ENCODE results near the gene NWD2. TPM values are rescaled to one million over a fixed set of nuclear protein-coding genes. Genes with fewer than 3 reads are reported as not detected.

Gene NWD2
- total RNA-seq, 1 experiment from 2014 or later = not detected

DNA sequence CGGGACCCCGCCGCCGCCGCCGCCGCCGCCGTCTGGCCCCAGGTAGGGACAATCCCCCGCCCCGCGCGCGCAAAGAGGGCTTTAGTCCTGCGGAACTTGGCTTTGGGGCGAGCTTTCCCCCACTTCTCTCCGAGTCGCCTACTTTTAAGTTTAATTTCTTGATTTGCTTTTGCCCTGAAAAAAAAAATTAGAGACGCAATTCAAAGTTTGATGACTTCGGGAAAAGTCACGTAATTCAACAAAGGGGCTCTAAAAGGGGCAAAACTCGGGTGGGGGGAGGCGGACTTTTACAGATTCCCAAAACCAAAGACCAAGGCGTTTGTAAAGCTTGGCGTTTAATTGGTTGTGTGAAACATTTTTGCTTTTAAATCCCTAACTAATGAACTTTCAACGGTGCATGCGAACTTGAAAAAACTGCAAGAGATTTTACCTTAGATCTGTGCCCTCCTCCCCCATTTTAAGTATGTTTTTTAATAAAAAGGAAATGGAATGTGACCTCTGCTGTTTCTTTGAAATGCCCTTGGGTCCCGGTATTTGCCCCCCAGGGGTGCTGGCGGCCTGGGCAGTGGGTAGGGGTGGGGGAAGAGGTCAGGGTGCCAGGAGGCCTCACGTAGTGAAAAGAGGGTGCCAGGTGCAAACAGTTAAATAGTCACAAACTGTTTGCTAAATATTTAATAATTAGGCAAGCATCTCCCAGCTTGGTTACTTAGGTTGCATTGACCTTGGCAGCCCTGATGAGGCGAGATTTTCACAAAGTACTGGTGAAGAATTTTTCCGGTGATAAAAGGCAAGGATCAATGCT lies 209.7 kb downstream of the NWD2 start:
- Histone ChIP-seq H3K79me2 (ENCODE audit: low read depth) (no peaks in the 10 kb centered on the region), H3K4me2 (peak overlapping the region; percentile 89), H3K9me3 (ENCODE audit: insufficient read depth, low read depth) (no peaks in the 10 kb centered on the region), H3K27me3 (ENCODE audit: insufficient read depth, low read depth) (no peaks in the 10 kb centered on the region), H4K20me1 (ENCODE audit: insufficient read depth) (no peaks in the 10 kb centered on the region), H3K4me3 (peak overlapping the region; percentile 83), H3K4me1 (replicated peaks; ENCODE audit: insufficient read depth) (peaks cover 12% of the 10 kb centered on the region), H3K9me2 (ENCODE audit: insufficient read depth) (no peaks in the 10 kb centered on the region), H3K36me3 (ENCODE audit: low read depth) (no peaks in the 10 kb centered on the region), H3K27ac (no peak overlapping the region), H2AFZ (peak overlapping the region; percentile 96), H3F3A (ENCODE audit: insufficient read depth, low read depth) (no peaks in the 10 kb centered on the region)
- ChIA-PET CTCF (interaction anchor here (0.6 to 2.1 kb wide), 9 partner anchors 13 to 1282 kb away, joined by 3 to 15 read pairs (median 8); no protein-coding TSS in a partner anchor), POLR2A (ENCODE audit: unreplicated experiment) (interaction anchor here (0.6 to 0.7 kb wide), 3 partner anchors 17 to 704 kb away, joined by 3 to 9 read pairs (median 5); no protein-coding TSS in a partner anchor)
- intact Hi-C loops (cut with micrococcal nuclease; ENCODE audit: unreplicated experiment) = loop anchor here (1.0 to 10.0 kb wide), 7 partner anchors 74 to 583 kb away; no protein-coding TSS in a partner anchor
- BruUV-seq (replicated peaks) = TSS peak; percentile 32
- TF ChIP-seq EZH2 (IDR thresholded peaks at IDR 0.05; ENCODE audit: low read depth) = no peak
- TF ChIP-seq, protein P1, sequence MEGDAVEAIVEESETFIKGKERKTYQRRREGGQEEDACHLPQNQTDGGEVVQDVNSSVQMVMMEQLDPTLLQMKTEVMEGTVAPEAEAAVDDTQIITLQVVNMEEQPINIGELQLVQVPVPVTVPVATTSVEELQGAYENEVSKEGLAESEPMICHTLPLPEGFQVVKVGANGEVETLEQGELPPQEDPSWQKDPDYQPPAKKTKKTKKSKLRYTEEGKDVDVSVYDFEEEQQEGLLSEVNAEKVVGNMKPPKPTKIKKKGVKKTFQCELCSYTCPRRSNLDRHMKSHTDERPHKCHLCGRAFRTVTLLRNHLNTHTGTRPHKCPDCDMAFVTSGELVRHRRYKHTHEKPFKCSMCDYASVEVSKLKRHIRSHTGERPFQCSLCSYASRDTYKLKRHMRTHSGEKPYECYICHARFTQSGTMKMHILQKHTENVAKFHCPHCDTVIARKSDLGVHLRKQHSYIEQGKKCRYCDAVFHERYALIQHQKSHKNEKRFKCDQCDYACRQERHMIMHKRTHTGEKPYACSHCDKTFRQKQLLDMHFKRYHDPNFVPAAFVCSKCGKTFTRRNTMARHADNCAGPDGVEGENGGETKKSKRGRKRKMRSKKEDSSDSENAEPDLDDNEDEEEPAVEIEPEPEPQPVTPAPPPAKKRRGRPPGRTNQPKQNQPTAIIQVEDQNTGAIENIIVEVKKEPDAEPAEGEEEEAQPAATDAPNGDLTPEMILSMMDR (conservative IDR thresholded peaks at IDR 0.05) = no peak
- DNase-seq = no peak

DNA sequence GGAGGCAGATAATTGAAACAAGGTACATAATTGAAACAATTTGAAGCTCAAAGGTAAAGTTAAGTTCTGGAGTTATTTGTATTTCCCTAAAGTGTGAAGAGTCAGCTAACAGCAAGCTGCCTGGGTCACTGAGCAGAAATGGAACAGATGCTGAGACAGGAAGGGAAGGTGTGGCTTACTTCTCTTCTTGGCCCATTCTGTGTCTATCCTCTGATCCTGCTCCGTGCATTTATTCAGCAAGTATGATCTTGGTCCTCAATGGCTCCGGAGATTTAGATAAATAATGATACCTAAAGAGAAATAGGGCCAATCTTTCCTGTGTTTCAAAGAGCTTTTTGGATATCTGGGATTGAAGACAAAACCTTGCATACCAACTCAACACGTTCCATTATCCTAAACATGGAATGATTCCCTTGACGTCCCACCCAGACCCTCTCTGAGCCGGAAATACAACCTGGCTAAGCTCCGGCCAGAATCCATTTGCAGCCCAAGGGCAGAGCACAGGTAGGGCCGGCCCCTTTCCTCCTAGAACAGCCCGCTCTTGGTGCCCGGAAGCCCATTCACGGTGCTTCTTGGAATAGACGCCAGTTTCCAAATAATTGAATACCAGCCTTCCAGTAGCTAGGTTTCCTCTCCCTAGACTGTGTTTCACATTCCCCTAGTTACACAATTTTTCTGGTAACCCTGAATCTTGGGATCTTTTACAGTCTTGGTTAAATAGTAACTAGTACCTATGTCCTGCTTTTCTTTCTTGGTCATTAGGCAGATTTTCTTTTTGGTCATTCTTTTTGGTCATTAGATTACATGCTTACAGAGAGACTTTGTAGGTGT lies 211.0 kb downstream of the NWD2 start:
- intact Hi-C loops (cut with micrococcal nuclease; ENCODE audit: unreplicated experiment) = loop anchor here (10.0 kb wide), 1 partner anchor 529 kb away; no protein-coding TSS in a partner anchor
- ChIA-PET POLR2A (ENCODE audit: unreplicated experiment) (no interaction called here), CTCF (no interaction called here)
- BruUV-seq (replicated peaks) = no TSS peak
- no peaks in the 10 kb centered on the region for H3K9me2 ChIP-seq (ENCODE audit: insufficient read depth)
- no peaks in the 10 kb centered on the region for H3K9me3 ChIP-seq (ENCODE audit: insufficient read depth, low read depth)
- no peaks in the 10 kb centered on the region for H3K36me3 ChIP-seq (ENCODE audit: low read depth)
- no peak overlapping the region for H3K27ac ChIP-seq
- H3K4me3 ChIP-seq = no peak overlapping the region
- H3K4me1 ChIP-seq (replicated peaks; ENCODE audit: insufficient read depth) = peaks cover 12% of the 10 kb centered on the region
- H3K27me3 ChIP-seq (ENCODE audit: insufficient read depth, low read depth) = no peaks in the 10 kb centered on the region
- peak overlapping the region; percentile 89; the same call in 1 of the 2 replicates for H3K4me2 ChIP-seq
- no peaks in the 10 kb centered on the region for H3K79me2 ChIP-seq (ENCODE audit: low read depth)
- no peaks in the 10 kb centered on the region for H3F3A ChIP-seq (ENCODE audit: insufficient read depth, low read depth)
- no peaks in the 10 kb centered on the region for H4K20me1 ChIP-seq (ENCODE audit: insufficient read depth)
- TF ChIP-seq, protein P1 (conservative IDR thresholded peaks at IDR 0.05) = no peak
- DNase-seq = no peak
- H2AFZ ChIP-seq = no peak overlapping the region

- Histone ChIP-seq H3K9me3 (ENCODE audit: insufficient read depth, low read depth) (no peaks in the 10 kb centered on the region), H3K4me1 (replicated peaks; ENCODE audit: insufficient read depth) (no peaks in the 10 kb centered on the region), H3K36me3 (ENCODE audit: low read depth) (no peaks in the 10 kb centered on the region), H4K20me1 (ENCODE audit: insufficient read depth) (no peaks in the 10 kb centered on the region), H3K4me2 (no peak overlapping the region), H3K4me3 (no peak overlapping the region), H2AFZ (no peak overlapping the region), H3F3A (ENCODE audit: insufficient read depth, low read depth) (no peaks in the 10 kb centered on the region), H3K9me2 (ENCODE audit: insufficient read depth) (no peaks in the 10 kb centered on the region), H3K27ac (no peak overlapping the region), H3K27me3 (ENCODE audit: insufficient read depth, low read depth) (no peaks in the 10 kb centered on the region), H3K79me2 (ENCODE audit: low read depth) (no peaks in the 10 kb centered on the region)
- no peak for DNase-seq
- intact Hi-C loops (cut with micrococcal nuclease; ENCODE audit: unreplicated experiment) = no loop called here
- TF ChIP-seq EZH2 (IDR thresholded peaks at IDR 0.05; ENCODE audit: low read depth) = no peak
- TF ChIP-seq, protein P1 (conservative IDR thresholded peaks at IDR 0.05) = no peak
- ChIA-PET POLR2A (ENCODE audit: unreplicated experiment) (no interaction called here), CTCF (no interaction called here)
- BruUV-seq (replicated peaks) = no TSS peak
Measured at GRCh38 chr4:37461801-37462200, 217.3 kb downstream of the NWD2 start.
